ENCODE measurements around the gene EHD4.

DNA sequence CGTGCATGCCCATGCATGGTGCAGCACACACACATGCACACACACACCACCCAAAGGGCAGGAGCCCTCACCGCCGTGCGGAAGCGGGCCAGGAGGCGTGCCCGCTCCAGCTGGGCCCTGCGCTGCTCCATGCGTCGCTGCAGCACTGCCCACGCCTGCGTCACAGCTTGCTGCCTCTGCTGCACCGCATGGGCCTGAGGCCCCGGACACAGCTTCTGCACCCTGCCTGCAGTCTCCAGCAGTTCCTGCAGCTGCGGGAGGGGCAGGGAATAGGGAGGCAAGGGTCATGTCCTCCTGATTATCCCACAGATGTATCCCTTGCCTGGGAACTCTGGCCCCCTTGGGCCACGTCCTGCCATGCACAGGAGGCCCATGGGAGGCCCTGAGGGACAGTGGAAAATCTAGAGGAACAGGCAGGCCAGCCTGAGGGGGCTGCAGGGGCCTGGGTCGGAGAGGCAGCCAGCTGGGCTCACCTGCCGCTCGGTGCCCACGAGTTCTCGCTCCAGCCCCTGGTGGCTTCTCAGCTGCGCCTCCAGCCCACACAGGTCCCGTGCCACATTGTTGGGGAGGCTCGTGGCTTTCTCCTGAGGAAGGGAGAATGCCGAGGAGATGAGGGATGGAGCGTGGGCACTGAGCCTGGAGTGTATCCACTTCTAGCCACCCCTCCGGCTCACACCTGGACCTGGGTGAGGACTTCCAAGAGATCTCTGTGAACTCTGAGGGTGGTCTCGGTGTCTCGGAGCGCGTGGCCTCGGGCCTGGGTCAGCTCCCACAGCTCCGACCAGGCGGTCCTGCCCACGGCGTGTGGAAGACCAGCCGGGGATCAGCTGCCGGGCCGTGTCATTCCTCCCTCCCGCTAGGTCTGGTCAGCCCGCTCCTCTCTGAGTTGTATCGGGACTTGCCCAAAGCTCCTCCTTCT lies 102.3 kb downstream of the EHD4 start:
- TF ChIP-seq CTCF (IDR thresholded peaks at IDR 0.05) (no peak), POLR2A (IDR thresholded peaks at IDR 0.05) (no peak)

Measured in body of pancreas (tissue), 4 donors.